GM19324 (cell line): ENCODE data around the gene DNAJC13.
"Not testable (repeated sequence)": the region's sequence is repeated elsewhere in the genome, so short reads cannot be mapped to it uniquely, and the experiment has no call there.

Experiments
- ATAC-seq: cut with Tn5 transposase; IDR thresholded peaks from one replicate; pipeline ENCODE4 v1.9.1; 2021; ENCODE audit warnings: mild to moderate bottlenecking, moderate library complexity; ENCODE audit not compliant: unreplicated experiment, low FRiP score

Gene DNAJC13

GRCh38 chr3:132542577-132542976 lies 125.3 kb downstream of the DNAJC13 start:
- ATAC-seq = no peak

- no peak for ATAC-seq
Measured at GRCh38 chr3:132543011-132543739, 125.9 kb downstream of the DNAJC13 start.

GRCh38 chr3:132544130-132544529 lies 126.8 kb downstream of the DNAJC13 start:
- ATAC-seq = no peak

GRCh38 chr3:132545471-132545870 lies 128.2 kb downstream of the DNAJC13 start:
- ATAC-seq = no peak

GRCh38 chr3:132549169-132549568 lies 131.9 kb downstream of the DNAJC13 start:
- ATAC-seq = no peak

- peak; percentile 71 for ATAC-seq
Measured at GRCh38 chr3:132549890-132550578, 132.7 kb downstream of the DNAJC13 start.

GRCh38 chr3:132550579-132551305 lies 133.4 kb downstream of the DNAJC13 start:
- ATAC-seq = no peak

GRCh38 chr3:132553826-132554225 lies 136.5 kb downstream of the DNAJC13 start:
- no peak for ATAC-seq

- ATAC-seq = no peak
Measured at GRCh38 chr3:132554437-132554836, 137.1 kb downstream of the DNAJC13 start.

GRCh38 chr3:132555306-132556035 lies 138.2 kb downstream of the DNAJC13 start:
- no peak for ATAC-seq

GRCh38 chr3:132556036-132556386 lies 138.7 kb downstream of the DNAJC13 start:
- ATAC-seq = not testable (repeated sequence)

- no peak for ATAC-seq
Measured at GRCh38 chr3:132556508-132557159, 139.3 kb downstream of the DNAJC13 start.

GRCh38 chr3:132561003-132561402 lies 143.7 kb downstream of the DNAJC13 start:
- ATAC-seq = no peak

GRCh38 chr3:132563420-132564069 lies 146.2 kb downstream of the DNAJC13 start:
- ATAC-seq = no peak

- ATAC-seq = no peak
Measured at GRCh38 chr3:132564070-132564465, 146.8 kb downstream of the DNAJC13 start.

GRCh38 chr3:132568422-132568821 lies 151.1 kb downstream of the DNAJC13 start:
- no peak for ATAC-seq

- ATAC-seq = no peak
Measured at GRCh38 chr3:132569153-132569552, 151.9 kb downstream of the DNAJC13 start.

- ATAC-seq = no peak
Measured at GRCh38 chr3:132569580-132569979, 152.3 kb downstream of the DNAJC13 start.

GRCh38 chr3:132570016-132570415 lies 152.7 kb downstream of the DNAJC13 start:
- no peak for ATAC-seq

- ATAC-seq = no peak
Measured at GRCh38 chr3:132573797-132574211, 156.5 kb downstream of the DNAJC13 start.
